SH-SY5Y (cell line): ENCODE measurements around the gene KCNK16.

ENCODE experiments used
- GATA2 ChIP-seq: IDR thresholded peaks from 2 replicates; pipeline ENCODE4 v1.6.1; 2011; ENCODE audit warnings: mild to moderate bottlenecking, low read depth, low read length
- GATA3 ChIP-seq: IDR thresholded peaks from 2 replicates; pipeline ENCODE4 v1.6.1; 2011; ENCODE audit warnings: low read depth, mild to moderate bottlenecking, low read length, moderate library complexity

GRCh38 chr6:39330057-39330456, 7.6 kb upstream of the KCNK16 start:
- TF ChIP-seq GATA2 (no peak), GATA3 (no peak)
